Left renal cortex interstitium (tissue), 4 donors: ENCODE results near the gene FAAH2. TPM values are rescaled to one million over a fixed set of nuclear protein-coding genes. Genes with fewer than 3 reads are reported as not detected.
"Not testable (repeated sequence)": the region's sequence is repeated elsewhere in the genome, so short reads cannot be mapped to it uniquely, and the experiment has no call there.

ENCODE experiments used
- DNase-seq, 4 donors: peaks; one replicate each; pipeline ENCODE4 v3.0.0-alpha.2; 2013; ENCODE audit warnings: low read depth in 4 of 4, low spot score in 2 of 4, missing footprints in 1 of 4
- polyA plus RNA-seq, 4 donors: library from polyadenylated mRNA; unstranded; fragments of 120-200 nt; gene quantifications; one replicate each; pipeline ENCODE4 v1.2.1, GENCODE V29; 2013; ENCODE audit not compliant: insufficient read length in 4 of 4

The FAAH2 gene
- 10 to 100 TPM; 11.7 to 14.4 (median 12.7) TPM for polyA plus RNA-seq

- peak; percentile 11 to 23 (median 18) for DNase-seq
Observed at GRCh38 chrX:57286507-57287251, at the start of gene FAAH2. FAAH2 (plus strand) TSS chrX:57286706; CDS start chrX:57286826, 120 bp downstream.

GRCh38 chrX:57241967-57242366 is 44.5 kb upstream of the FAAH2 start:
- DNase-seq, result no peak

GRCh38 chrX:57251965-57252364 is 34.5 kb upstream of the FAAH2 start:
- DNase-seq, result no peak

GRCh38 chrX:57265126-57265525 is 21.4 kb upstream of the FAAH2 start:
- no peak for DNase-seq

- DNase-seq, result no peak
Observed at GRCh38 chrX:57266275-57266674, 20.2 kb upstream of the FAAH2 start.

GRCh38 chrX:57266871-57267270 is 19.6 kb upstream of the FAAH2 start:
- no peak for DNase-seq

- no peak for DNase-seq
Observed at GRCh38 chrX:57267308-57267707, 19.2 kb upstream of the FAAH2 start.

- DNase-seq, result no peak
Observed at GRCh38 chrX:57270980-57271379, 15.5 kb upstream of the FAAH2 start.

GRCh38 chrX:57282568-57282967 is 3.9 kb upstream of the FAAH2 start:
- DNase-seq, result no peak

- DNase-seq, result no peak
Observed at GRCh38 chrX:57285001-57285400, 1.5 kb upstream of the FAAH2 start.

GRCh38 chrX:57289089-57289488 is 2.6 kb downstream of the FAAH2 start:
- no peak for DNase-seq

GRCh38 chrX:57294961-57295360 is 8.5 kb downstream of the FAAH2 start:
- no peak for DNase-seq

GRCh38 chrX:57295679-57296078 is 9.2 kb downstream of the FAAH2 start:
- not testable (repeated sequence) for DNase-seq

GRCh38 chrX:57313583-57314215 is 27.2 kb downstream of the FAAH2 start:
- DNase-seq, result no peak

GRCh38 chrX:57329008-57329407 is 42.5 kb downstream of the FAAH2 start:
- DNase-seq, result no peak

- not testable (repeated sequence) for DNase-seq
Observed at GRCh38 chrX:57335790-57336189, 49.3 kb downstream of the FAAH2 start.

GRCh38 chrX:57353472-57354132 is 67.1 kb downstream of the FAAH2 start:
- DNase-seq, result no peak

GRCh38 chrX:57364145-57364544 is 77.6 kb downstream of the FAAH2 start:
- DNase-seq, result no peak

- DNase-seq, result no peak
Observed at GRCh38 chrX:57366430-57366829, 79.9 kb downstream of the FAAH2 start.

- no peak for DNase-seq
Observed at GRCh38 chrX:57367649-57368048, 81.1 kb downstream of the FAAH2 start.

- no peak for DNase-seq
Observed at GRCh38 chrX:57368158-57368557, 81.7 kb downstream of the FAAH2 start.

- DNase-seq, result no peak
Observed at GRCh38 chrX:57379296-57379695, 92.8 kb downstream of the FAAH2 start.
